A673 (cell line): ENCODE measurements around the gene CLEC20A. TPM values are rescaled to one million over a fixed set of nuclear protein-coding genes. Genes with fewer than 3 reads are reported as not detected.

Experiments
- BruUV-seq: library from RNA; stranded (reverse); fragments of 400-500 nt; replicated peaks from 2 replicates; lab custom pipeline; 2021; lab: Mats Ljungman, UMichigan
- CTCF ChIA-PET: fragments of 300-600 bp; sonication (Branson Sonifier 250); formaldehyde crosslinking; loops from one replicate; lab custom pipeline; 2022; ENCODE audit warnings: antibody characterized with exemption; lab: Charles Lee
- POLR2A ChIA-PET: fragments of 300-600 bp; sonication (Branson Sonifier 250); formaldehyde crosslinking; loops from one replicate; lab custom pipeline; 2022; ENCODE audit warnings: antibody characterized with exemption; ENCODE audit not compliant: low non-redundant PET; lab: Charles Lee
- DNase-seq: peaks from one replicate; pipeline ENCODE4 v3.0.0-alpha.2; 2015; ENCODE audit warnings: low spot score
- H3K27ac ChIP-seq: fragments of 200-600 bp; sonication (generic); 2 replicates; pipeline ENCODE4 v1.5.1; 2016; ENCODE audit warnings: mixed run types, low read depth, mild to moderate bottlenecking, mixed read lengths, antibody characterized with exemption, low read length; ENCODE audit not compliant: poor library complexity, severe bottlenecking
- H3K27me3 ChIP-seq: fragments of 200-600 bp; sonication (generic); replicated peaks from 2 replicates; pipeline ENCODE4 v1.6.1; 2017; ENCODE audit warnings: mixed run types, low read depth, mild to moderate bottlenecking, mixed read lengths, antibody characterized with exemption, low read length; ENCODE audit not compliant: insufficient read depth, poor library complexity
- H3K36me3 ChIP-seq: fragments of 200-600 bp; sonication (generic); 2 replicates; pipeline ENCODE4 v1.6.1; 2016; ENCODE audit warnings: mixed run types, mild to moderate bottlenecking, mixed read lengths, antibody characterized with exemption, low read length; ENCODE audit not compliant: insufficient read depth, poor library complexity, severe bottlenecking
- H3K4me1 ChIP-seq: fragments of 200-600 bp; sonication (generic); 2 replicates; pipeline ENCODE4 v1.6.1; 2017; ENCODE audit warnings: mixed run types, mild to moderate bottlenecking, mixed read lengths, antibody characterized with exemption, low read length; ENCODE audit not compliant: insufficient read depth, poor library complexity, severe bottlenecking
- H3K4me3 ChIP-seq: fragments of 200-600 bp; sonication (generic); 2 replicates; pipeline ENCODE4 v1.5.1; 2016; ENCODE audit warnings: low read depth, mixed run types, mild to moderate bottlenecking, mixed read lengths, low read length; ENCODE audit not compliant: poor library complexity, severe bottlenecking
- H3K9me3 ChIP-seq: fragments of 200-600 bp; sonication (generic); 2 replicates; pipeline ENCODE4 v1.6.1; 2016; ENCODE audit warnings: mixed run types, low read depth, mild to moderate bottlenecking, mixed read lengths, antibody characterized with exemption, low read length; ENCODE audit not compliant: poor library complexity, severe bottlenecking
- EZH2 ChIP-seq: fragments of 200-600 bp; sonication (generic); IDR thresholded peaks from 2 replicates; pipeline ENCODE4 v1.6.1; 2017; ENCODE audit warnings: borderline replicate concordance, low read depth, mild to moderate bottlenecking, mixed read lengths, antibody characterized with exemption, low read length; ENCODE audit not compliant: poor library complexity, severe bottlenecking
- intact Hi-C: fragments of 100-400 bp; cut with micrococcal nuclease; formaldehyde crosslinking; loops from one replicate; pipeline ENCODE4 v1.10.0; 2022; ENCODE audit not compliant: unreplicated experiment
- total RNA-seq: library from RNA; stranded (reverse); gene quantifications from 2 replicates; pipeline ENCODE4 v1.2.3, GENCODE V29; 2021
- TF ChIP-seq, protein P1 (sequence below): fragments of 300-800, 200-600 bp; sonication (generic); conservative IDR thresholded peaks from 2 replicates; pipeline ENCODE4 v1.5.1; 2017; ENCODE audit warnings: low read depth, mild to moderate bottlenecking, antibody characterized with exemption, low read length, moderate library complexity, mixed read lengths

Gene CLEC20A
- total RNA-seq, 1 experiment from 2014 or later: not detected

DNA sequence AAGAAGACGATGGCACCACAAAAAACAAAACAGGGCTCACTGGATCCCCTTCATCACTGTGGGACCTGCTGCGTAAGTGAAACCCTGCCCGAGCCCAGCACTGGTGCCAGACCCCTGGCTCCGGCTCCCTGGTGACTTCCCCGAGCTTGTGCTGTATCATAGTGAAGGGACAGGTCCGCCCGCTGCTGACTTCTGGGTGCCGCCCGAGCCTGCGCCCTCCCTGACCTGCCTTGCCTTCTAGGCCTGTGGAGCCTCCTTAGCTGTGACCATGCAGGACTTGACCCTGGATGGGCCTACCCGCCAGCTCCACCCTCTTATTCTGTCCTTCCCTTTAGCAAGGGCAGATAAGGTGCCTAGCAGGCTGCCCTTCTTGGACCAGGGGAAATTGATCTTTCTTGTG lies 24.0 kb upstream of the CLEC20A start:
- DNase-seq: no peak
- H3K27ac ChIP-seq: no peak overlapping the region
- TF ChIP-seq, protein P1, sequence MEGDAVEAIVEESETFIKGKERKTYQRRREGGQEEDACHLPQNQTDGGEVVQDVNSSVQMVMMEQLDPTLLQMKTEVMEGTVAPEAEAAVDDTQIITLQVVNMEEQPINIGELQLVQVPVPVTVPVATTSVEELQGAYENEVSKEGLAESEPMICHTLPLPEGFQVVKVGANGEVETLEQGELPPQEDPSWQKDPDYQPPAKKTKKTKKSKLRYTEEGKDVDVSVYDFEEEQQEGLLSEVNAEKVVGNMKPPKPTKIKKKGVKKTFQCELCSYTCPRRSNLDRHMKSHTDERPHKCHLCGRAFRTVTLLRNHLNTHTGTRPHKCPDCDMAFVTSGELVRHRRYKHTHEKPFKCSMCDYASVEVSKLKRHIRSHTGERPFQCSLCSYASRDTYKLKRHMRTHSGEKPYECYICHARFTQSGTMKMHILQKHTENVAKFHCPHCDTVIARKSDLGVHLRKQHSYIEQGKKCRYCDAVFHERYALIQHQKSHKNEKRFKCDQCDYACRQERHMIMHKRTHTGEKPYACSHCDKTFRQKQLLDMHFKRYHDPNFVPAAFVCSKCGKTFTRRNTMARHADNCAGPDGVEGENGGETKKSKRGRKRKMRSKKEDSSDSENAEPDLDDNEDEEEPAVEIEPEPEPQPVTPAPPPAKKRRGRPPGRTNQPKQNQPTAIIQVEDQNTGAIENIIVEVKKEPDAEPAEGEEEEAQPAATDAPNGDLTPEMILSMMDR: no peak
- no peak for TF ChIP-seq EZH2
- ChIA-PET POLR2A (interaction anchor here (0.6 kb wide), 1 partner anchor 411 kb away, joined by 3 read pairs; no protein-coding TSS in a partner anchor), CTCF (no interaction called here)
- no peaks in the 10 kb centered on the region for H3K9me3 ChIP-seq
- BruUV-seq: no TSS peak
- intact Hi-C loops: no loop called here
- no peak overlapping the region for H3K4me3 ChIP-seq
- H3K4me1 ChIP-seq: no peaks in the 10 kb centered on the region
- no peaks in the 10 kb centered on the region for H3K36me3 ChIP-seq
- H3K27me3 ChIP-seq: no peaks in the 10 kb centered on the region

DNA sequence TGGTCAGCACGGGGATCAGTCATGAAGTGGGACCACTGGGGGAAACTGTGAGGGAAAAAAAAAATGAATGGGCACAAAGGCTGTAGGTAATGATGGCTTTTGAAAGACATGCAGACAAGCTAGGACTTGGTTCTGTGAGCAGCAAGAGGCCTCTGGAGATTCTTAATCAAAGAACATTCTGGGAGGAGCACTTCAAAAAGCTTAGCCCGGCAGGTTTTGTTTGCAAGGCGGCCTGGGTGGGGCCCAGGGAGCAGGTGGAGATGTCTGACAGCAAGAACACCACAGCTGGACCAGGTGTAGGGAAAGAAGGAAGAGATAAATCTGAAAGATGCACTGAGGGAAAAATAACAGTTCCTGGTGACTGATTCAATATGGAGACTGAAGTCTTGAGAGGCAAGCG lies 22.1 kb upstream of the CLEC20A start:
- no peaks in the 10 kb centered on the region for H3K27me3 ChIP-seq
- ChIA-PET CTCF (no interaction called here), POLR2A (no interaction called here)
- H3K4me1 ChIP-seq: no peaks in the 10 kb centered on the region
- intact Hi-C loops: no loop called here
- H3K36me3 ChIP-seq: no peaks in the 10 kb centered on the region
- DNase-seq: no peak
- no peak overlapping the region for H3K27ac ChIP-seq
- TF ChIP-seq, protein P1: no peak
- no peak for TF ChIP-seq EZH2
- no TSS peak for BruUV-seq
- no peaks in the 10 kb centered on the region for H3K9me3 ChIP-seq
- H3K4me3 ChIP-seq: no peak overlapping the region

DNA sequence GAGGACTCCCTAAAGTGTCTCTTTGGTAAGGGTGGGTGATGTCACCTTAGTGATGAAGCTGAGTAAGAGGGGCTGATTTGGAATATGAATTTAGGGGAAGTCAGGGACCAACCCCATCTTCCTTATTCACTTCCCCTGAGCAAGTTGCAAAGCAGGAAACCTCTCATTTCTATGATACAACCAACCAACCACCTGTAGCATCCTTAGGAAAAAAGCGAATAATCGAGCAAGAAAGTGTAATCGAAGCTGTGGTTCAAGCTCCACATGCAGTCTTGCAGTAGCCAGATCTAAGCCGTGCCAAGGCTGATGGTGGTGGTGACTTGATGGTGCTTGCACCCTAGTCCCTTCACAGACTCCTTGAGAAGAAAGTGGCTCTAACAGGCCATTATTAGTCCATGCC lies 19.3 kb upstream of the CLEC20A start:
- BruUV-seq: no TSS peak
- ChIA-PET POLR2A (no interaction called here), CTCF (no interaction called here)
- H3K27ac ChIP-seq: no peak overlapping the region
- peaks cover 5% of the 10 kb centered on the region for H3K4me1 ChIP-seq
- no peak overlapping the region for H3K4me3 ChIP-seq
- intact Hi-C loops: no loop called here
- H3K27me3 ChIP-seq: no peaks in the 10 kb centered on the region
- no peak for TF ChIP-seq EZH2
- TF ChIP-seq, protein P1: no peak
- DNase-seq: no peak
- H3K36me3 ChIP-seq: no peaks in the 10 kb centered on the region
- H3K9me3 ChIP-seq: no peaks in the 10 kb centered on the region
